NCI-H1436 (cell line): Measurements from ENCODE around the gene CSH2.
"Not testable (repeated sequence)": the region's sequence is repeated elsewhere in the genome, so short reads cannot be mapped to it uniquely, and the experiment has no call there.

ENCODE experiments used
- DNase-seq: peaks from one replicate; lab custom pipeline; 2025; lab: John Stamatoyannopoulos, UW

Gene CSH2

DNA sequence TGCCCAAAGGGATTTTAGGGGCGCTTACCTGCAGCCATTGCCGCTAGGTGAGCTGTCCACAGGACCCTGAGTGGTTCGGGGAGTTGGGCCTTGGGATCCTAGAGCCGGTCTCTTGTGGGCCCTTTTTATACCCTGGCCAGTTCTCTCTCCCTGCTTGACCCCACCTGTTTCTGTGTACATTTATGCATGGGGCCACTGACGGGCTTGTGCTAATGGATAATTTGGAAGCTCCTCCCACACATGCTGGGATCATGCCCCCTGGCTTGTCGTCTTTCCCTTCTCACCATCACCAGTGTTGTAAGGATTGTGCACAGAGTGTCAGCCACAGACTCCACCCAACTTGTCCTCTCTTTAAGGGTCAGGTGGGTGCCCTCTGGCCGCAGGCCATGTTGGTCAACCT lies at the start of gene CSH2:
CSH2 (minus strand) TSS at position 101 of the 400 bp plus-strand sequence; CDS start at position 38, 63 bp downstream.
- DNase-seq: not testable (repeated sequence)

- not testable (repeated sequence) for DNase-seq
Observed at GRCh38 chr17:63922402-63922801, 48.9 kb upstream of the CSH2 start.

GRCh38 chr17:63920779-63921178 lies 47.3 kb upstream of the CSH2 start:
- DNase-seq: not testable (repeated sequence)

GRCh38 chr17:63920050-63920449 lies 46.6 kb upstream of the CSH2 start:
- not testable (repeated sequence) for DNase-seq

- peak; percentile 61 for DNase-seq
Observed at GRCh38 chr17:63919311-63919723, 45.8 kb upstream of the CSH2 start.

- not testable (repeated sequence) for DNase-seq
Observed at GRCh38 chr17:63918789-63919305, 45.4 kb upstream of the CSH2 start, which contains the start of gene GH1. GH1 (minus strand) TSS chr17:63918839; CDS start chr17:63918776, 63 bp downstream.

GRCh38 chr17:63918305-63918704 lies 44.8 kb upstream of the CSH2 start:
- no peak for DNase-seq

GRCh38 chr17:63917646-63918045 lies 44.2 kb upstream of the CSH2 start:
- no peak for DNase-seq

DNA sequence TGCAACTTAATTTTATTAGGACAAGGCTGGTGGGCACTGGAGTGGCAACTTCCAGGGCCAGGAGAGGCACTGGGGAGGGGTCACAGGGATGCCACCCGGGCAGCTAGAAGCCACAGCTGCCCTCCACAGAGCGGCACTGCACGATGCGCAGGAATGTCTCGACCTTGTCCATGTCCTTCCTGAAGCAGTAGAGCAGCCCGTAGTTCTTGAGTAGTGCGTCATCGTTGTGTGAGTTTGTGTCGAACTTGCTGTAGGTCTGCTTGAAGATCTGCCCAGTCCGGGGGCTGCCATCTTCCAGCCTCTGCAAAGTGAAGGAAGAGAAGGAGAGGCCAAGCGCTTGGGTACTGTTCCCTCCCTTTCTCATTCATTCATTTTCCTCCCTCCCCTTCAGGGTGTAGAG lies 43.7 kb upstream of the CSH2 start:
- not testable (repeated sequence) for DNase-seq

DNA sequence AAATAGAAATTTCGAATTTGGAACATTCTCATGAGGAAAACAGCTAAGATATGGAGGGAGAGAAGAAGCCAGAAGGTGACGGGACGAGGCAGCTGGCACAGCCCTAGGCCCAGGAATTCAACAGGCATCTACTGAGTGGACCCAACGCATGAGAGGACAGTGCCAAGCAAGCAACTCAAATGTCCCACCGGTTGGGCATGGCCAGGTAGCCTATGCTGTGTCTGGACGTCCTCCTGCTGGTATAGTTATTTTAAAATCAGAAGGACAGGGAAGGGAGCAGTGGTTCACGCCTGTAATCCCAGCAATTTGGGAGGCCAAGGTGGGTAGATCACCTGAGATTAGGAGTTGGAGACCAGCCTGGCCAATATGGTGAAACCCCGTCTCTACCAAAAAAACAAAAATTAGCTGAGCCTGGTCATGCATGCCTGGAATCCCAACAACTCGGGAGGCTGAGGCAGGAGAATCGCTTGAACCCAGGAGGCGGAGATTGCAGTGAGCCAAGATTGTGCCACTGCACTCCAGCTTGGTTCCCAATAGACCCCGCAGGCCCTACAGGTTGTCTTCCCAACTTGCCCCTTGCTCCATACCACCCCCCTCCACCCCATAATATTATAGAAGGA lies 43.2 kb upstream of the CSH2 start:
- no peak for DNase-seq

DNA sequence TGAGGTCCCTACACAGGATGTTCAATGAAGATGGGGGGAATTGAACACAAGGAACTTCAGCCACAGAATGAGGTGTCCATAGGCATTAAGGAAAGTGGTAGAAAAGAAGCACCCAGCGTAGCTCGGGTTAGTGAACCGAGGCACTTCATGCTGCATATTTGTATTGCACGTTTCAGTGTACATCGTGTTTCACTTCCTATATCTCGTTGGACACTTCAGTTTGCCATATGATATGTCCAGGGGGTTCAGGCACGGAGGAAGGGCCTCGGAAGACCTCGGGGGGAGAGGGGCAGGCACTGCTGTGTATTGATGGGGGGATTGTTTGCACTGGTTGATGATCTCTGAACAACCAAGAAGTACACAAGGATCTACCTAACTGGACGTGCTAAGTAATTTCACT lies 42.3 kb upstream of the CSH2 start:
- DNase-seq: not testable (repeated sequence)

DNA sequence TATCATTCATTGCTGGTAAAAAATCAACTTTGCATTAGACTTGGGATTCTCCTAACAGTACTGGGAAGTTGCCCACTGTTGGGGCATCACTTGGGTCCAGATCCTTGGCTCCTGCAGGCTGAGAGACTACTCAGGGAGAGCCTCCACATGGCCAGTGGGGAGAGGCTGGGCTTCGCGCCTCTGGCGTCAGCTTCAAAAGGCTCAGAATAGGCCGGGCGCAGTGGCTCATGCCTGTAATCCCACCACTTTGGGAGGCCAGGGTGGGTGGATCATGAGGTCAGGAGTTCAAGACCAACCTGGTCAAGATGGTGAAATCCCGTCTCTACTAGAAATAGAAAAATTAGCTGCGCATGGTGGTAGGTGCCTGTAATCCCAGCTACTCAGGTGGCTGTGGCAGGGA lies 41.0 kb upstream of the CSH2 start:
- no peak for DNase-seq

DNA sequence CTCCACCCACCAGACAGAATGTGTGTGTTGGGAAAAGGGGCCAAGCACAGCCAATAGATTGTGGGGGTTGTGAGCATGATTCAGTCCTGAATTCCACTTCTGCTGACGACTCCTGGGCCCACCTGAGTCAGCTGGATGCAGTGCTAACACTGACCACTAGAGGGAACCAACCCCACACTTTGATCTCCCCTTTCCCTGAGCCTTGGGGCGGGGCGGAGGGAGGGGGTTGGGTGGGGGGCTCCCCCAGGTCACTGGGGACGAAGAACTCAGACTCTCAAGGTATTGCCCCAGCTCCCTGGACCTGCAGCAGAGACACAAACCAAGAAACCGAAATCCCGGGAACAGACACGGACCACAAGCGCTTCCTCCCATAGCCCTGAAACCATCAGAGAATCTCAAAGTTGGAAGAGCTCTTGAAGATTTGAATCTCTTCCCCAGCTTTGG lies 38.2 kb upstream of the CSH2 start:
- no peak for DNase-seq

DNA sequence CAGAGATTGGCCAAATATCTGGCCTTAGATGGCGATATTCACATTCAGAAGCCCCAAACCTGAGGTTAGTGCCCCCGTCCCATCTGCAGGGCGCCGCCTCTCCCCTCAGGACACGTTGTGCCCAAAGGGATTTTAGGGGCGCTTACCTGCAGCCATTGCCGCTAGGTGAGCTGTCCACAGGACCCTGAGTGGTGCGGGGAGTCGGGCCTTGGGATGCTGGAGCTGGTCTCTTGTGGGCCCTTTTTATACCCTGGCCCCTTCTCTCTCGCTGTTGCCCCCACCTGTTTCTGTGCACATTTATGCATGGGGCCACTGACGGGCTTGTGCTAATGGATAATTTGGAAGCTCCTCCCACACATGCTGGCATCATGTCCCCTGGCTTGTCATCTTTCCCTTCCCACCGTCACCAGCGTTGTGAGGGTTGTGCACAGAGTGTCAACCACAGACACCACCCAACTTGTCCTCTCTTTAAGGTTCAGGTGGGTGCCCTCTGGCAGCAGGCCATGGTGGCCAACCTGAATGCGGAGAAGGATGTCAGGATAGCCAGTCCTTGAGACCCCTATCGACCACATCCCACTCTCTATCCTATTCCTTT lies 37.7 kb upstream of the CSH2 start, which contains the start of gene CSHL1:
CSHL1 (minus strand) TSS at position 218 of the 595 bp plus-strand sequence; CDS start at position 156, 62 bp downstream.
- no peak for DNase-seq

DNA sequence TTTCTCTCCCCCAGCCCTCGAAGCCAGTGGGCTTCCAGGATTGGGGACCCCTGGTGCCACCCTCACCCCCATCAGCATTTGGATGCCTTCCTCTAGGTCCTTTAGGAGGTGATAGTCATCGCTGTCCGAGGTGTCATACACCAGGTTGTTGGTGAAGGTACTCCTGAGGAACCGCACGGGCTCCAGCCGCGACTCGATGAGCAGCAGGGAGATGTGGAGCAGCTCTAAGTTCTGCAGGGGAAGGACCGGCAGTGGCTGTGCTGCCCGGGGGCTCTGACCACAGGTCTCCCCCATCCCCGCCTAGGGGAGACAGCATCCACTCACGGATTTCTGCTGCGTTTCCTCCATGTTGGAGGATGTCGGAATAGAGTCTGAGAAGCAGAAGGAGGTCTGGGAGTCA lies 36.6 kb upstream of the CSH2 start:
- no peak for DNase-seq

GRCh38 chr17:63909586-63909985 lies 36.1 kb upstream of the CSH2 start:
- not testable (repeated sequence) for DNase-seq

DNA sequence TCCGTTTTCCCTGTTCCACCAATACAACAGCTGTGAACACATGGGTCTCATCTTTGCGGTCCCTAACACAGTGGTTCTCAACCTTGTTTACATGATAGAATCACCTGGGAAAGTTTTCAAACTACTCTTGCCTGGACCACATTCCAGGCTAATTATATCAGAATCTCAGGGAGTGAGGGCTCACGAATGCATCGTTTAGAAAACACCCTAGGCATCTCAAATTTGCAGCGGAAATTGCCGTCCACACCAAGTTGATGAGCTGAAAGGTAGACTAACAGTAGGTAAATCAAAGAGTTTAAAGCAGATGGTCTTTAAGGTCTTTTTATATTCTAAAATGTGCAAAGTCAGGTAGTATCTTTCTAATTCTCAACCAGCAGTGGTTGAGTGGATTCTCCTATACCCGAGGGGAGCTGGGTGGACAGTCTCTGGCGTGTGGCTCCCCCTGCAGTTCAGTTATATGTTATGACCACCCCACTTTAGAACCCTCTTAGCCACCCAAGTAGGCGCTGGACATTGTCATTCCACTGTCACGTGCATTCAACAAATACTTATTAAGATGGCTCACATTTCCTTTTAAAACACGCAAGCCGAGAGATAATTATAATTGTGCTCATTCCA lies 33.8 kb upstream of the CSH2 start:
- not testable (repeated sequence) for DNase-seq

DNA sequence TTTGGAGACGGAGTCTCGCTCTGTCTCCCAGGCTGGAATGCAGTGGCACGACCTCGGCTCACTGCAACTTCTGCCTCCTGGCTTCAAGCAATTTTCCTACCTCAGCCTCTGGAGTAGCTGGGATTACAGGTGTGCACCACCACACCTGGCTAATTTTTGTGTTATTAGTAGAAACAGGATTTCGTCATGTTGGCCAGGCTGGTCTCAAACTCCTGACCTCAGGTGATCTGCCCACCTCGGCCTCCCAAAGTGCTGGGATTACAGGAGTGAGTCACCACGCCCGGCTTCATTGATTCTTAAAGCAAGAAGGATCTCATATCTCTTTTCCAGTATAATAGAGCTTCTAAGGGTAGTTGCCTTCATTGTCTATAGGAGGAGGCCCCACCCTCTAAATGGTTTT lies 31.3 kb upstream of the CSH2 start:
- not testable (repeated sequence) for DNase-seq

DNA sequence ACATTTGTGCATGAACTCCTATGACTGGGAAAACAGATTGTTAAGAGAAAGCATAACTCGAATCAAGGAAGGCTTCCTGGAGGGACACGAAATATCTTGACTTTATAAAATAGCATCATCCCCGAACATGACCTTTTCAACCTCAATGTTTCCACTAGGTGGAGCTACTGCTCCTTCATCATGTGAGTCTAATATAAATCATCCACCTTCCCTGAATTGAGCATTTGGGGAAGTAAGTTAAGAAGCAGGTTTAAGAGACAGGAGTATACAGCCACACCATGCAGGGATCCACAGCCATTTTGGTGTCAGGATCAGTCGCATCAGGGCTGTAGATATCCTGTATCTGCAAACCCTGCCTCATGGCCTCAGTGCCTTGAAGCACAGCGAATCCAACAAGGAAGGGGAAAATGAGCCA lies 30.3 kb upstream of the CSH2 start:
- DNase-seq: not testable (repeated sequence)

- not testable (repeated sequence) for DNase-seq
Observed at GRCh38 chr17:63901971-63902370, 28.5 kb upstream of the CSH2 start.

- not testable (repeated sequence) for DNase-seq
Observed at GRCh38 chr17:63898899-63899798, 25.7 kb upstream of the CSH2 start.
